GM18526 (cell line): ENCODE measurements around the gene CLCN6.

Experiments used
- POLR2A ChIP-seq: IDR thresholded peaks from 3 replicates; pipeline ENCODE4 v1.6.1; 2011; ENCODE audit not compliant: insufficient read length; ENCODE audit errors: extremely low read depth

Gene CLCN6

DNA sequence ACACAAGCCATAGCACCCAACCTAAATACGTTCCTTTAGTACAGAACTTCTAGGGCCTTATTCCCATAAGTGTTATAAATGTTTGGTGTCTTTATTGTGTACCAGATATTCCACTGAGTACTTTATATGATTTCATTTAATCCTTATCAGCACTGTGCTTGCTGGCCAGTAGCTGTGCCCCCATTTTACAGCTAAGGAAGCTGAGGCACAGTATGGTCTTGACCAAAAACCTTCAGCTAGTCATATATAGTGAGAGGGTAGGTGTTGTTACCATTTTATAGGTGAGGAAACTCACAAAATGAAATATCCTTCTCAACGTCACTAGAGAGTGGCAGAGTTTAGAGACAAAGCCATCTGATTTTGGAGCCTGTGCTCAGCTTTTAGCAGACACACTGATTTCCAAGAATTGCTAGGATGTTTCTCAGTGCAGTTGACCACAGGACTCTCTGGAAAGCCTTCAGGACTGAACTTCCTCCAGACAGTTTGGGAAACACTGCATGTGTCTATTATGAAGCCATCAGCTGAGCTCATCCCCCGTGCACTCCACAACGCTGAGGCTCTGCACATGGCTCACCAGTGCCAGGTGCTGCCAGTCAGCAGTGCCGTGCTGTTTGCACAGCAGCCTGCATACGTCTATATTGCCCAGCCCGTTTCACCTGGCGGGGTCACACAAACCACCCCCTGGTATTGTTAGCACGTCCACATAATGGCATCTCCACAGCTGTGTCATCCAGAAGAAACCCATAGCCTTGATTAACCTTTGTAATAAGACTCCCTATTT lies 26.1 kb downstream of the CLCN6 start:
- TF ChIP-seq POLR2A, result no peak

- no peak for TF ChIP-seq POLR2A
Measured at GRCh38 chr1:11833497-11833896, 27.5 kb downstream of the CLCN6 start.

DNA sequence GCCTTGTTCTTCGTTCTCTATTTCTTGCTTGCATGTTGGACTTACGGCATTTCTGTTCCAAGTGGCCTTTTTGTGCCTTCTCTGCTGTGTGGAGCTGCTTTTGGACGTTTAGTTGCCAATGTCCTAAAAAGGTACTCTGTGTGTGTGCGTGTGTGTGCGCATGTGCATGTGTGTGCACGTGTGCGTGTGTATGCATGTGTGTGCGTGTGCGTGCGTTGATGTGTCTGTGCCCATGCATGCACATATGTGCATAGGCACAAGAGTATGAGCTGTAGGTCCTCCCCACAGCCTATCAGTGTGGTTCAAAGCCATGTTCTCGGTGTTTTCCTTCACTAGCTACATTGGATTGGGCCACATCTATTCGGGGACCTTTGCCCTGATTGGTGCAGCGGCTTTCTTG lies 27.9 kb downstream of the CLCN6 start:
- TF ChIP-seq POLR2A, result no peak

GRCh38 chr1:11835441-11836225 lies 29.6 kb downstream of the CLCN6 start:
- no peak for TF ChIP-seq POLR2A

DNA sequence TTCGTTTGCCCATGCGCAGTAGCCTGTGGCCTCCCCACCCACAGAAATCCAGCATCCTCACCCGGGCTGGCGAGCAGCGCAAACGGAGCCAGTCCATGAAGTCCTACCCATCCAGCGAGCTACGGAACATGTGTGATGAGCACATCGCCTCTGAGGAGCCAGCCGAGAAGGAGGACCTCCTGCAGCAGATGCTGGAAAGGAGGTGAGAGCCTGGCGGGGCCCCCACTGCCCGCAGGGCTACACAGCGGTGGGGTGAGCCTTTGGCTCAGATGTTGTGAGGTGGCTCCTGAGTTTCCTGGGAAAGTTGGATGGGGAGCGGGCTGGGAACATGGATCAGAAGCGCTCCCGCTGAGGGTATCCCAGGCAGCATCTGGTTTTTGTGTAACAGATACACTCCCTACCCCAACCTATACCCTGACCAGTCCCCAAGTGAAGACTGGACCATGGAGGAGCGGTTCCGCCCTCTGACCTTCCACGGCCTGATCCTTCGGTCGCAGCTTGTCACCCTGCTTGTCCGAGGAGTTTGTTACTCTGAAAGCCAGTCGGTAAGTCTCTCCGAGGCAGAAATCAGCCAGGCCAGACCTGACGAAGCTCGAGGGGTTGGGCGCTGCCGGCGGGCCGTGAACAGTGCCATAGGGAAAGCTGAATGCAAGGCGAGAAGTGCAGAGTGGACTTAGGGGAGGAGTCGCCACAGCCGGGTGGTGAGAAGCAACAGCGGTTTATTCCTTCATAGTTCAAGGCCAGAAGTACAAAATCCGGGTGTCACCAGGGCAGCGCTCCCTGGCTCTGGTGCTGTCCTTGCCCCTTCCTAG lies 31.2 kb downstream of the CLCN6 start:
- no peak for TF ChIP-seq POLR2A

DNA sequence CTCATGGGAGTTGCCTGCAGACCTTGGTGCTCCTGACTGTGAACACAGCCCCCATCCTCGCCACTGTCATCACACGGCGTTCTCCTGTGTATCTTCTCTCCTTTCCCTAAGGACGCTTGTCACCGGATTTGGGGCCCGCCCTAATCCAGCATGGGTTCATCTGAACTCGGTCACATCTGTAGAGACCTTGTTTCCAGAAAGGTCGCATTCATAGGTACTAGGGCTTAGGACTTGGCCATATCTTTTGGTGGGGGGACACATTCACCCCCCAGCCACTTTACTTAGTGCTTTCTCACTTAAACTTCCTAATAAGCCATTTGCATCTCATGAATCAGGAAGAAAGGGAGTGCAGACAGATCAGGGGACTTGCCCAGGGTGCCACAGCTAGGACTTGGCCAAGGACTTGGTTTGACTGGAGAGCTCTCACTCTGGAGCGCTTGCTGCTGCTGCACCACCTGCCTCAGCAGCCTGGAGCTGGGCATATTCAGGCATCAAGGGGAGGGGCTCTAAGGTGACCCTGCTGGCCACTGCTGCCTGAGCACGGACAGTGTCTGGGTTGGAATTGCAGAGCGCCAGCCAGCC lies 31.9 kb downstream of the CLCN6 start:
- TF ChIP-seq POLR2A, result no peak

DNA sequence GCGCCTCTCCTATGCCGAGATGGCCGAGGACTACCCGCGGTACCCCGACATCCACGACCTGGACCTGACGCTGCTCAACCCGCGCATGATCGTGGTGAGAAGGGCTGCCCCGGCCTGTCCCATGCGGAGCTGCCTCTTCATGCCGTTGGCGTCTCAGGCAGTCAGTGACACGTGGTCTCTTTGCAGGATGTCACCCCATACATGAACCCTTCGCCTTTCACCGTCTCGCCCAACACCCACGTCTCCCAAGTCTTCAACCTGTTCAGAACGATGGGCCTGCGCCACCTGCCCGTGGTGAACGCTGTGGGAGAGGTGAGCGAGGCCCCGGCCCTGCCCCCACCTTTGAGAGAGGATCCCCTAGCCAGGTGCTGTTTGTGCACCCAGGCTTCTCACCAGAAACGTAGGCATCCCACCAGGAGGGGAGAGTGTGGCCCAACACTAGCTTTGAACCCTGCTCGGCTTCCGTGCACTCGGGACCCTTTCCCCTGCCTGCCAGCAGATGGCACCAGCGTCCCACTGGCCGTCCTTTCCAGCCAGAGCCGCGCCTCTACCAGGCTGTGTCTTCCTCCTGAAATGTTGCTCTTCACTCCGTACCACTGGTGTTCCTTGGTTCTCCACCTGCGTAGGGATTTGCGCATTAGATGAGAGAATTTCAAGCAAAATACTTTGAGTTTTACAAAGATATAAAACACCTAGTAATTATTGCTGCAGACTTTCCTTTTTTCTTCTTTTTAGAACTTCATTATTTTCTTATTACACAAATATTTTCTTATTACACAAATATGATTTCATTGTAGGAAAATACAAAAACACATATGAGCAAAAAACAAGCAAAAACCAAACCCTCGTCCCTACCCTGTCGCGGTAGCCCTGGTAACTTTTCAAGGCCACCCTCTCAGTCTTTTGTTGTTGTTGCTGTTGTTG lies 32.6 kb downstream of the CLCN6 start:
- TF ChIP-seq POLR2A, result no peak

DNA sequence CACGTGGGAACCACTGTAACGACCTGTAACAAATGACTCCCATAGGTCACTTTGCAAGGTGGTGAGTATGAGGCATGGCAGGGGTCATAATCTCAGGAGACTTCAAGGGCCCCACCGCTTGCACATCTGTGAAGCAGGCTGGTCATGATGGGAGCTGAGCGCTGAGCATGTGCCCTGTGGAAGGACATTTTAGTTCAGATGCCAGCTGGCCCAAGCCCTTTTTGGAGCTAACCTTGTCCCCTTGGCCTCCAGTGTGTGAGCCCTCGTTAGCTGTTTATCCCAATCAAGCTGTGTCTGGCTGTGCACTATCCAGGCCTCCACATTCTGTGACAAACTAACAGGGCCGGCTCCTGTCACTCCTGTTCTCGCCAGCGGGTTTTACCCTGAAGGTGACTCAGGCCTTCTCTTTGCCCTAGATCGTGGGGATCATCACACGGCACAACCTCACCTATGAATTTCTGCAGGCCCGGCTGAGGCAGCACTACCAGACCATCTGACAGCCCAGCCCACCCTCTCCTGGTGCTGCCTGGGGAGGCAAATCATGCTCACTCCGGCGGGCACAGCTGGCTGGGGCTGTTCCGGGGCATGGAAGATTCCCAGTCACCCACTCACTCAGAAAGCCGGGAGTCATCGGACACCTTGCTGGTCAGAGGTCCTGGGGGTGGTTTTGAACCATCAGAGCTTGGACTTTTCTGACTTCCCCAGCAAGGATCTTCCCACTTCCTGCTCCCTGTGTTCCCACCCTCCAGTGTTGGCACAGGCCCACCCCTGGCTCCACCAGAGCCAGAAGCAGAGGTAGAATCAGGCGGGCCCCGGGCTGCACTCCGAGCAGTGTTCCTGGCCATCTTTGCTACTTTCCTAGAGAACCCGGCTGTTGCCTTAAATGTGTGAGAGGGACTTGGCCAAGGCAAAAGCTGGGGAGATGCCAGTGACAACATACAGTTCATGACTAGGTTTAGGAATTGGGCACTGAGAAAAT lies 34.0 kb downstream of the CLCN6 start:
- TF ChIP-seq POLR2A, result no peak

- no peak for TF ChIP-seq POLR2A
Measured at GRCh38 chr1:11841245-11842153, 35.5 kb downstream of the CLCN6 start.

DNA sequence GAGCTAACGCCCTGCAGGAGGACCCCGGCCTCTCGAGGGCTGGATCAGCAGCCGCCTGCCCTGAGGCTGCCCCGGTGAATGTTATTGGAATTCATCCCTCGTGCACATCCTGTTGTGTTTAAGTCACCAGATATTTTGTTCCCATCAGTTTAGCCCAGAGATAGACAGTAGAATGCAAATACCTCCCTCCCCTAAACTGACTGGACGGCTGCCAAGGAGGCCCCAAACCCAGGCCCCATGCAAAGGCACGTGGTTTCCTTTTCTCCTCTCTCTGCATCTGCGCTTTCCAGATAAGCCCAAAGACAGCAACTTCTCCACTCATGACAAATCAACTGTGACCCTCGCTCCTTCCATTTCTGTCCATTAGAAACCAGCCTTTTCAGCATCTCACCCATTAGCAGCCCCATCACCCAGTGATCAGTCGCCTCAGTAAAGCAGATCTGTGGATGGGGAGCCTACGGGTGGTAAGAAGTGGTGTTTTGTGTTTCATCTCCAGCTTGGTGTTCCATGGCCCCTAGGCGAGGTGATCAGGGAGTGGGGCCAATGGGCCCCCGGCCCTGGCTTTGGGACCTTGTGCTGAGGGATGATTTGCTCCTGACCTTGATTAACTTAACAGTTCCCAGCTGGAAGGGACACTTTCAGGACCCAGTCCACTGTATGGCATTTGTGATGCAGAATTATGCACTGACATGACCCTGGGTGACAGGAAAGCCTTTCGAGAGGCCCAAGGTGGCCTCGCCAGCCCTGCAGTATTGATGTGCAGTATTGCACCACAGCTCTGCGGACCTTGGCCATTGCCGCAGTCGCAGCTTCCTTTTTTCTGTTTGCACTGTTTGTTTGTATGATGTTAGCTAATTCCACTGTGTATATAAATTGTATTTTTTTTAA lies 36.4 kb downstream of the CLCN6 start:
- no peak for TF ChIP-seq POLR2A

DNA sequence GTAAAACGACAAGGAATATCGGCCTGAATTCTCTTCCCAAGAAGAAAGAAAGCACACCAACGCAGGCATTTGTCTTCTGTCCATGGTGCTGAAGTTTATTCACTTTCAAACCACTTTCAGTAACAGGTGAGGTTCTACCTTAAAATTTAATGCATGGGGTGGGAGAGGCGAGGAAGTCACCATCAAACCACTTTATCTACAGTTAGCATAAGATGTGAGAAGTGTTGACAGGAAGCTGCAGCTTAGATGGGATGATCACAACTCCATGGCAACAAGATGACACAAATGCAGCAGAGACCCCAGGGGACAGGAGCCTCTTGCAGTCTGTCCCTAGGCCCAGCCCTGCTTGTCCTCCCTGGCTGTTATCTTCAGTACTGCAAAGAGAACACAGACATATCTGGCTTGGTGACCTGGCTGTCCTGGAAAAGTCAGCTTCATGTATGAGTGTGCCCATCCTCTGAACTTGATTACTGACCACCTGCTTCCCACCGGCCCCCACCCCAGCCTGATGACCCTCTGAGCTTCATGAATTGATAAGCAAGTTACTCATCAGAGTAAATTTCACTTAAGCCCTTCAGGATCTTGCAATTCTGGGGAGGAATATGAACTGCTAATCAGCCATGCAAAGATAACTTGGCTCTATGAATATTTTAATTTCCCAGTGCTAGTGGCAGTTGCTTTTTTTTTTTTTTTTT lies 39.8 kb downstream of the CLCN6 start:
- TF ChIP-seq POLR2A, result no peak
